Caco-2 (cell line): ENCODE data around the gene FBXO31. TPM values are rescaled to one million over a fixed set of nuclear protein-coding genes. Genes with fewer than 3 reads are reported as not detected.

ENCODE experiments used
- BruUV-seq: library from RNA; stranded (reverse); fragments of 400-500 nt; replicated peaks from 2 replicates; lab custom pipeline; 2021; lab: Mats Ljungman, UMichigan
- CTCF ChIA-PET: fragments of 300-600 bp; sonication (Branson Sonifier 250); formaldehyde crosslinking; loops from one replicate; lab custom pipeline; 2022; ENCODE audit warnings: antibody characterized with exemption; lab: Charles Lee
- POLR2A ChIA-PET: fragments of 300-600 bp; sonication (Branson Sonifier 250); formaldehyde crosslinking; loops from one replicate; lab custom pipeline; 2022; ENCODE audit warnings: antibody characterized with exemption; lab: Charles Lee
- DNase-seq, 2 experiments: peaks; one replicate each; pipeline versions ENCODE4 v3.0.0 to v3.0.0-alpha.2; 2020 to 2022
- H3K27me3 ChIP-seq: replicated peaks from 2 replicates; pipeline ENCODE4 v1.6.0; 2011; ENCODE audit warnings: low read length; ENCODE audit not compliant: control insufficient read depth, insufficient read depth
- H3K36me3 ChIP-seq: 2 replicates; pipeline ENCODE4 v1.5.1; 2011; ENCODE audit warnings: low read length; ENCODE audit not compliant: control insufficient read depth, insufficient read depth
- H3K4me1 ChIP-seq: fragments of 250-450 bp; sonication (Bioruptor Pico); 2 replicates; pipeline ENCODE4 v1.5.1; 2020; ENCODE audit warnings: mild to moderate bottlenecking
- H3K4me3 ChIP-seq: 2 replicates; pipeline ENCODE4 v1.5.1; 2011; ENCODE audit warnings: low read depth, mild to moderate bottlenecking, control low read depth, low read length
- H3K9me3 ChIP-seq: fragments of 250-450 bp; sonication (Bioruptor Pico); 2 replicates; pipeline ENCODE4 v1.5.1; 2020; ENCODE audit warnings: mild to moderate bottlenecking, moderate library complexity
- H3K27ac Mint-ChIP-seq: one replicate; pipeline ENCODE4 v1.8.0; 2022; ENCODE audit warnings: mixed read lengths; ENCODE audit not compliant: unreplicated experiment
- H3K27me3 Mint-ChIP-seq: one replicate; pipeline ENCODE4 v1.8.0; 2022; ENCODE audit warnings: mixed read lengths; ENCODE audit not compliant: insufficient read depth, unreplicated experiment
- H3K36me3 Mint-ChIP-seq: one replicate; pipeline ENCODE4 v1.8.0; 2022; ENCODE audit warnings: mild to moderate bottlenecking, mixed read lengths; ENCODE audit not compliant: insufficient read depth, unreplicated experiment
- H3K4me1 Mint-ChIP-seq: one replicate; pipeline ENCODE4 v1.8.0; 2022; ENCODE audit warnings: low read depth, mixed read lengths; ENCODE audit not compliant: unreplicated experiment
- H3K4me3 Mint-ChIP-seq: one replicate; pipeline ENCODE4 v1.8.0; 2022; ENCODE audit warnings: mild to moderate bottlenecking, moderate library complexity, mixed read lengths; ENCODE audit not compliant: unreplicated experiment
- H3K9me3 Mint-ChIP-seq: one replicate; pipeline ENCODE4 v1.8.0; 2022; ENCODE audit warnings: mixed read lengths; ENCODE audit not compliant: unreplicated experiment
- intact Hi-C: fragments of 100-400 bp; cut with micrococcal nuclease; formaldehyde crosslinking; loops from one replicate; pipeline ENCODE4 v1.10.0; 2022; ENCODE audit not compliant: unreplicated experiment
- total RNA-seq: library from RNA; stranded (reverse); gene quantifications from 2 replicates; pipeline ENCODE4 v1.2.3, GENCODE V29; 2022
- TF ChIP-seq, protein P1 (sequence below), 2 experiments: fragments of 200-600 bp in 1 of 2; IDR thresholded peaks; 1 replicate in 1 of 2; 2 replicates in 1 of 2; pipeline versions ENCODE4 v1.5.1 to v1.8.0; 2011 to 2022; ENCODE audit warnings: antibody characterized with exemption in 1 of 2, control low read depth in 1 of 2, inconsistent platforms in 1 of 2, low read depth in 1 of 2, low read length in 1 of 2, mild to moderate bottlenecking in 1 of 2, moderate library complexity in 1 of 2; ENCODE audit not compliant: insufficient read depth in 1 of 2, severe bottlenecking in 1 of 2, unreplicated experiment in 1 of 2

Gene FBXO31
- total RNA-seq, 1 experiment from 2014 or later: 55.6 TPM

GRCh38 chr16:87308826-87309225 lies 74.8 kb downstream of the FBXO31 start:
- TF ChIP-seq, protein P1, sequence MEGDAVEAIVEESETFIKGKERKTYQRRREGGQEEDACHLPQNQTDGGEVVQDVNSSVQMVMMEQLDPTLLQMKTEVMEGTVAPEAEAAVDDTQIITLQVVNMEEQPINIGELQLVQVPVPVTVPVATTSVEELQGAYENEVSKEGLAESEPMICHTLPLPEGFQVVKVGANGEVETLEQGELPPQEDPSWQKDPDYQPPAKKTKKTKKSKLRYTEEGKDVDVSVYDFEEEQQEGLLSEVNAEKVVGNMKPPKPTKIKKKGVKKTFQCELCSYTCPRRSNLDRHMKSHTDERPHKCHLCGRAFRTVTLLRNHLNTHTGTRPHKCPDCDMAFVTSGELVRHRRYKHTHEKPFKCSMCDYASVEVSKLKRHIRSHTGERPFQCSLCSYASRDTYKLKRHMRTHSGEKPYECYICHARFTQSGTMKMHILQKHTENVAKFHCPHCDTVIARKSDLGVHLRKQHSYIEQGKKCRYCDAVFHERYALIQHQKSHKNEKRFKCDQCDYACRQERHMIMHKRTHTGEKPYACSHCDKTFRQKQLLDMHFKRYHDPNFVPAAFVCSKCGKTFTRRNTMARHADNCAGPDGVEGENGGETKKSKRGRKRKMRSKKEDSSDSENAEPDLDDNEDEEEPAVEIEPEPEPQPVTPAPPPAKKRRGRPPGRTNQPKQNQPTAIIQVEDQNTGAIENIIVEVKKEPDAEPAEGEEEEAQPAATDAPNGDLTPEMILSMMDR (IDR thresholded peaks at IDR 0.05; ENCODE audit: insufficient read depth in 1 of 2, low read depth in 1 of 2, low read length in 1 of 2, severe bottlenecking in 1 of 2, unreplicated experiment in 1 of 2): no peak
- CTCF ChIA-PET: no interaction called here
- no peaks in the 10 kb centered on the region for H3K36me3 ChIP-seq
- H3K9me3 ChIP-seq: no peaks in the 10 kb centered on the region
- H3K27me3 ChIP-seq: no peaks in the 10 kb centered on the region
- no peaks in the 10 kb centered on the region for H3K9me3 Mint-ChIP-seq
- no peak overlapping the region for H3K4me3 Mint-ChIP-seq
- H3K27ac Mint-ChIP-seq: no peak overlapping the region
- peaks cover 6% of the 10 kb centered on the region for H3K36me3 Mint-ChIP-seq
- no peaks in the 10 kb centered on the region for H3K27me3 Mint-ChIP-seq
- intact Hi-C loops: no loop called here
- H3K4me3 ChIP-seq: no peak overlapping the region
- no peak for DNase-seq
- POLR2A ChIA-PET: no interaction called here
- no peaks in the 10 kb centered on the region for H3K4me1 ChIP-seq
- no TSS peak for BruUV-seq
- H3K4me1 Mint-ChIP-seq: no peaks in the 10 kb centered on the region

- Mint-ChIP-seq H3K9me3 (no peaks in the 10 kb centered on the region), H3K27ac (no peak overlapping the region), H3K4me3 (no peak overlapping the region), H3K36me3 (peaks cover 6% of the 10 kb centered on the region), H3K27me3 (no peaks in the 10 kb centered on the region), H3K4me1 (no peaks in the 10 kb centered on the region)
- DNase-seq: no peak
- BruUV-seq: no TSS peak
- Histone ChIP-seq H3K27me3 (no peaks in the 10 kb centered on the region), H3K4me3 (no peak overlapping the region), H3K4me1 (no peaks in the 10 kb centered on the region), H3K36me3 (no peaks in the 10 kb centered on the region), H3K9me3 (no peaks in the 10 kb centered on the region)
- CTCF ChIA-PET: no interaction called here
- intact Hi-C loops: no loop called here
- TF ChIP-seq, protein P1 (IDR thresholded peaks at IDR 0.05; ENCODE audit: insufficient read depth in 1 of 2, low read depth in 1 of 2, low read length in 1 of 2, severe bottlenecking in 1 of 2, unreplicated experiment in 1 of 2): no peak
- POLR2A ChIA-PET: no interaction called here
These were observed 77.1 kb downstream of the FBXO31 start for GRCh38 chr16:87306516-87306915.

GRCh38 chr16:87305505-87306391 lies 77.8 kb downstream of the FBXO31 start:
- H3K4me1 ChIP-seq: no peaks in the 10 kb centered on the region
- H3K36me3 ChIP-seq: no peaks in the 10 kb centered on the region
- ChIA-PET POLR2A (no interaction called here), CTCF (interaction anchor here (0.6 kb wide), 1 partner anchor 44 kb away, joined by 3 read pairs; no protein-coding TSS in a partner anchor)
- no peaks in the 10 kb centered on the region for H3K27me3 Mint-ChIP-seq
- no peak overlapping the region for H3K4me3 Mint-ChIP-seq
- no peak overlapping the region for H3K27ac Mint-ChIP-seq
- intact Hi-C loops: no loop called here
- no peaks in the 10 kb centered on the region for H3K9me3 Mint-ChIP-seq
- TF ChIP-seq, protein P1 (IDR thresholded peaks at IDR 0.05; ENCODE audit: insufficient read depth in 1 of 2, low read depth in 1 of 2, low read length in 1 of 2, severe bottlenecking in 1 of 2, unreplicated experiment in 1 of 2): no peak
- peaks cover 6% of the 10 kb centered on the region for H3K36me3 Mint-ChIP-seq
- no peaks in the 10 kb centered on the region for H3K27me3 ChIP-seq
- no peaks in the 10 kb centered on the region for H3K4me1 Mint-ChIP-seq
- H3K4me3 ChIP-seq: no peak overlapping the region
- no peak for DNase-seq
- no TSS peak for BruUV-seq
- no peaks in the 10 kb centered on the region for H3K9me3 ChIP-seq
